IMR-90 (cell line): Measurements from ENCODE around the gene IGLON5. TPM values are rescaled to one million over a fixed set of nuclear protein-coding genes. Genes with fewer than 3 reads are reported as not detected.

Experiments used
- ATAC-seq: fragments of 200-7000 bp; cut with Tn5 transposase; 2 replicates; pipeline ENCODE4 v1.9.1; 2020; ENCODE audit warnings: low read depth, mild to moderate bottlenecking, moderate library complexity
- BruUV-seq: library from RNA; stranded (reverse); fragments of 400-500 nt; replicated peaks from 2 replicates; lab custom pipeline; 2021; lab: Mats Ljungman, UMichigan
- CTCF ChIA-PET: fragments of 300-600 bp; formaldehyde crosslinking; extraction: SDS; loops from one replicate; lab custom pipeline; 2021; ENCODE audit warnings: antibody characterized with exemption; lab: Yijun Ruan, JAX
- POLR2A ChIA-PET: fragments of 300-600 bp; sonication (Branson Sonifier 250); formaldehyde crosslinking; loops from one replicate; lab custom pipeline; 2022; ENCODE audit warnings: antibody characterized with exemption; ENCODE audit not compliant: unreplicated experiment; lab: Charles Lee
- DNase-seq: peaks from one replicate; pipeline ENCODE4 v3.0.0; 2013
- H2AFZ ChIP-seq: replicated peaks from 2 replicates; pipeline ENCODE3; 2013; ENCODE audit warnings: low read length, mild to moderate bottlenecking; ENCODE audit not compliant: poor library complexity
- H2AK5ac ChIP-seq: 2 replicates; pipeline ENCODE4 v1.6.1; 2013; ENCODE audit warnings: low read depth, low read length, inconsistent platforms
- H2AK9ac ChIP-seq: replicated peaks from 2 replicates; pipeline ENCODE3; 2013; ENCODE audit warnings: mild to moderate bottlenecking, low read depth, low read length, moderate library complexity; ENCODE audit not compliant: poor library complexity
- H2BK120ac ChIP-seq: 2 replicates; pipeline ENCODE4 v1.6.1; 2013; ENCODE audit warnings: low read depth, low read length, inconsistent platforms
- H2BK15ac ChIP-seq: 3 replicates; pipeline ENCODE4 v1.6.1; 2013; ENCODE audit warnings: low read depth, low read length, inconsistent platforms
- H2BK20ac ChIP-seq: 2 replicates; pipeline ENCODE4 v1.6.1; 2013; ENCODE audit warnings: low read depth, mild to moderate bottlenecking, inconsistent platforms, low read length, moderate library complexity
- H2BK5ac ChIP-seq: 2 replicates; pipeline ENCODE4 v1.6.1; 2013; ENCODE audit warnings: mild to moderate bottlenecking, low read depth, low read length, inconsistent platforms; ENCODE audit not compliant: poor library complexity, severe bottlenecking
- H3K14ac ChIP-seq: replicated peaks from 2 replicates; pipeline ENCODE4 v1.6.1; 2013; ENCODE audit warnings: low read depth, low read length, inconsistent platforms
- H3K18ac ChIP-seq: 2 replicates; pipeline ENCODE4 v1.6.1; 2013; ENCODE audit warnings: low read depth, low read length, control low read depth
- H3K23ac ChIP-seq: 2 replicates; pipeline ENCODE4 v1.6.1; 2013; ENCODE audit warnings: low read depth, low read length, inconsistent platforms
- H3K27ac ChIP-seq: 2 replicates; pipeline ENCODE4 v1.5.1; 2013; ENCODE audit warnings: mild to moderate bottlenecking, control low read depth, low read length; ENCODE audit not compliant: insufficient read depth
- H3K27me3 ChIP-seq: 2 replicates; pipeline ENCODE4 v1.6.1; 2013; ENCODE audit warnings: low read length; ENCODE audit not compliant: control insufficient read depth, insufficient read depth
- H3K36me3 ChIP-seq: 2 replicates; pipeline ENCODE4 v1.6.1; 2013; ENCODE audit warnings: low read length, mixed read lengths; ENCODE audit not compliant: control insufficient read depth, insufficient read depth
- H3K4ac ChIP-seq: 2 replicates; pipeline ENCODE4 v1.6.1; 2013; ENCODE audit warnings: low read depth, low read length, inconsistent platforms
- H3K4me1 ChIP-seq: 2 replicates; pipeline ENCODE4 v1.6.1; 2013; ENCODE audit warnings: low read length, mixed read lengths; ENCODE audit not compliant: control insufficient read depth, insufficient read depth
- H3K4me2 ChIP-seq: 2 replicates; pipeline ENCODE4 v1.6.1; 2013; ENCODE audit warnings: low read depth, mild to moderate bottlenecking, control low read depth, low read length, moderate library complexity
- H3K4me3 ChIP-seq: 2 replicates; pipeline ENCODE4 v1.5.1; 2013; ENCODE audit warnings: low read depth, mild to moderate bottlenecking, control low read depth, low read length, moderate library complexity; ENCODE audit not compliant: insufficient read depth
- H3K56ac ChIP-seq: 2 replicates; pipeline ENCODE4 v1.6.1; 2013; ENCODE audit warnings: low read length, inconsistent platforms; ENCODE audit not compliant: insufficient read depth; ENCODE audit errors: extremely low read depth
- H3K79me1 ChIP-seq, 2 experiments: 2 replicates each; pipeline ENCODE4 v1.6.1; 2013; ENCODE audit warnings: low read length in 2 of 2, inconsistent platforms in 1 of 2, low read depth in 1 of 2
- H3K9ac ChIP-seq: 2 replicates; pipeline ENCODE4 v1.6.1; 2013; ENCODE audit warnings: low read depth, low read length, control low read depth
- H3K9me1 ChIP-seq: 2 replicates; pipeline ENCODE4 v1.6.1; 2013; ENCODE audit warnings: low read length, inconsistent platforms; ENCODE audit not compliant: insufficient read depth
- H3K9me3 ChIP-seq: 2 replicates; pipeline ENCODE4 v1.6.1; 2013; ENCODE audit warnings: low read length; ENCODE audit not compliant: control insufficient read depth, insufficient read depth
- H4K20me1 ChIP-seq: 2 replicates; pipeline ENCODE4 v1.6.1; 2013; ENCODE audit warnings: low read length, inconsistent platforms; ENCODE audit not compliant: insufficient read depth
- H4K5ac ChIP-seq: 2 replicates; pipeline ENCODE4 v1.6.1; 2013; ENCODE audit warnings: mild to moderate bottlenecking, low read depth, low read length, control low read depth
- H4K8ac ChIP-seq, 2 experiments: 2 replicates each; pipeline ENCODE4 v1.6.1; 2013; ENCODE audit warnings: low read depth in 2 of 2, low read length in 2 of 2, control low read depth in 1 of 2, inconsistent platforms in 1 of 2
- H4K91ac ChIP-seq: 2 replicates; pipeline ENCODE4 v1.6.1; 2013; ENCODE audit warnings: low read depth, low read length, inconsistent platforms; ENCODE audit not compliant: insufficient read depth
- CEBPB ChIP-seq: IDR thresholded peaks from 2 replicates; pipeline ENCODE4 v1.6.1; 2012; ENCODE audit warnings: low read depth, low read length, improper control_type of control experiment
- RAD21 ChIP-seq: IDR thresholded peaks from 2 replicates; pipeline ENCODE4 v1.6.1; 2012; ENCODE audit warnings: low read length, improper control_type of control experiment
- WGBS, 2 experiments: methylation state at CpG; one replicate each; pipeline versions ENCODE4 v1.1.5 to v1.1.7; 2013; ENCODE audit warnings: missing lambda C conversion rate in 2 of 2; ENCODE audit not compliant: insufficient read length in 1 of 2; ENCODE audit errors: extremely low coverage in 2 of 2; 5-methylcytosine and 5-hydroxymethylcytosine counted together
- dilution Hi-C: fragments of 300-500 bp; cut with HindIII; formaldehyde crosslinking; loops from one replicate; pipeline ENCODE4 v1.14.3; 2018; ENCODE audit warnings: low sequenced_read_pairs; ENCODE audit not compliant: unreplicated experiment
- in situ Hi-C: fragments of 300-500 bp; cut with MboI; formaldehyde crosslinking; loops from 3 replicates; pipeline ENCODE4 v1.14.3; 2019; ENCODE audit warnings: low sequenced_read_pairs, inconsistent platforms, mixed read lengths
- intact Hi-C: fragments of 100-400 bp; cut with micrococcal nuclease; formaldehyde crosslinking; loops from 2 replicates; pipeline ENCODE4 v1.10.0; 2022
- polyA plus RNA-seq, 3 experiments: library from polyadenylated mRNA; depleted of rRNA; stranded (reverse); fragments of >200 nt; gene quantifications; 2 replicates each; pipeline ENCODE4 v1.2.3, GENCODE V29; 2012; ENCODE audit warnings: low replicate concordance in 1 of 3
- total RNA-seq: library from RNA; depleted of rRNA; stranded (reverse); fragments of >200 nt; gene quantifications from 2 replicates; pipeline ENCODE4 v1.2.3, GENCODE V29; 2012
- TF ChIP-seq, protein P1 (sequence below): conservative IDR thresholded peaks from 2 replicates; pipeline ENCODE4 v1.5.1; 2012; ENCODE audit warnings: mild to moderate bottlenecking, low read depth, low read length, improper control_type of control experiment
- TF ChIP-seq, protein P2 (sequence below): fragments of 150-350 bp; IDR thresholded peaks from 2 replicates; pipeline ENCODE4 v1.6.1; 2016; ENCODE audit warnings: low read depth, mild to moderate bottlenecking, low read length, moderate library complexity, borderline replicate concordance

IGLON5 gene
- total and polyA plus RNA-seq, 2 of the 4 experiments (the other 2 are of a cell fraction) = not detected

DNA sequence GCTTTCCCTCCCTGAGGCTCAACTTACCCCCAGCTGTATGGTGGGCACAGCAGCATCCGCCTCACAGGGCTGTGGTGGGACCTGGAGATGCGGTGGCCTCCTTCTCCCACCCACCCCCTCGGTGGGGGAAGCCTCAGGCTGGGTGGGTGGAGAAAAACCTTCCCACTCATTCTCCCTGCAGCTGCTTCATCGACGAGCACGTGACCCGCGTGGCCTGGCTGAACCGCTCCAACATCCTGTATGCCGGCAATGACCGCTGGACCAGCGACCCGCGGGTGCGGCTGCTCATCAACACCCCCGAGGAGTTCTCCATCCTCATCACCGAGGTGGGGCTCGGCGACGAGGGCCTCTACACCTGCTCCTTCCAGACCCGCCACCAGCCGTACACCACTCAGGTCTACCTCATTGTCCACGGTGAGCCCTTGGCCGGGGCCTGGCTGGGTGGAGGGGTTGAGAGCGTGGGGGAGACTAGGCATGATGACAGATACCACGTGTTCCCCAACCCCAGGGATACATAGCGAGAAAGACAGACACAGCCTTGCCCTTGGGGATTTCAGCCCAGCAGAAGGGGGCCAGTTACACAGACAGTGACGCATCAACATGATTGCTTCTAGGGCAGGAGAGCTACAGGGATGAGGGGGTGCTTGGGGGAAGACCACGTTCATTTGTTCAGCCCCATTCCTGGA, 12.2 kb downstream of the IGLON5 start:
- Histone ChIP-seq H3K4ac (no peak overlapping the region), H3K4me1 (no peaks in the 10 kb centered on the region), H3K79me1 (no peaks in the 10 kb centered on the region), H2AK5ac (no peak overlapping the region), H3K9me1 (no peaks in the 10 kb centered on the region), H3K14ac (no peak overlapping the region), H3K9me3 (no peaks in the 10 kb centered on the region), H3K36me3 (no peaks in the 10 kb centered on the region), H2BK20ac (no peak overlapping the region), H3K23ac (no peak overlapping the region), H4K5ac (no peak overlapping the region), H3K9ac (no peak overlapping the region), H3K56ac (no peak overlapping the region), H2AFZ (no peak overlapping the region), H4K91ac (no peak overlapping the region), H2AK9ac (no peak overlapping the region), H3K4me3 (no peak overlapping the region), H3K18ac (no peak overlapping the region), H2BK5ac (no peak overlapping the region), H3K4me2 (no peak overlapping the region), H2BK120ac (no peak overlapping the region), H3K27me3 (peaks cover 4% of the 10 kb centered on the region; the same call in 1 of the 2 replicates), H4K20me1 (no peaks in the 10 kb centered on the region), H4K8ac (no peak overlapping the region), H2BK15ac (no peak overlapping the region), H3K27ac (no peak overlapping the region)
- intact Hi-C loops (no loop called here), dilution Hi-C loops (no loop called here), in situ Hi-C loops (no loop called here)
- ChIA-PET POLR2A (no interaction called here), CTCF (no interaction called here)
- ATAC-seq = no peak
- no CpG with 5 or more reads among the region's 29 CpGs for WGBS, 2 experiments
- BruUV-seq = no TSS peak
- TF ChIP-seq RAD21 (no peak), CEBPB (no peak)
- TF ChIP-seq, protein P1, sequence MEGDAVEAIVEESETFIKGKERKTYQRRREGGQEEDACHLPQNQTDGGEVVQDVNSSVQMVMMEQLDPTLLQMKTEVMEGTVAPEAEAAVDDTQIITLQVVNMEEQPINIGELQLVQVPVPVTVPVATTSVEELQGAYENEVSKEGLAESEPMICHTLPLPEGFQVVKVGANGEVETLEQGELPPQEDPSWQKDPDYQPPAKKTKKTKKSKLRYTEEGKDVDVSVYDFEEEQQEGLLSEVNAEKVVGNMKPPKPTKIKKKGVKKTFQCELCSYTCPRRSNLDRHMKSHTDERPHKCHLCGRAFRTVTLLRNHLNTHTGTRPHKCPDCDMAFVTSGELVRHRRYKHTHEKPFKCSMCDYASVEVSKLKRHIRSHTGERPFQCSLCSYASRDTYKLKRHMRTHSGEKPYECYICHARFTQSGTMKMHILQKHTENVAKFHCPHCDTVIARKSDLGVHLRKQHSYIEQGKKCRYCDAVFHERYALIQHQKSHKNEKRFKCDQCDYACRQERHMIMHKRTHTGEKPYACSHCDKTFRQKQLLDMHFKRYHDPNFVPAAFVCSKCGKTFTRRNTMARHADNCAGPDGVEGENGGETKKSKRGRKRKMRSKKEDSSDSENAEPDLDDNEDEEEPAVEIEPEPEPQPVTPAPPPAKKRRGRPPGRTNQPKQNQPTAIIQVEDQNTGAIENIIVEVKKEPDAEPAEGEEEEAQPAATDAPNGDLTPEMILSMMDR = no peak
- TF ChIP-seq, protein P2, sequence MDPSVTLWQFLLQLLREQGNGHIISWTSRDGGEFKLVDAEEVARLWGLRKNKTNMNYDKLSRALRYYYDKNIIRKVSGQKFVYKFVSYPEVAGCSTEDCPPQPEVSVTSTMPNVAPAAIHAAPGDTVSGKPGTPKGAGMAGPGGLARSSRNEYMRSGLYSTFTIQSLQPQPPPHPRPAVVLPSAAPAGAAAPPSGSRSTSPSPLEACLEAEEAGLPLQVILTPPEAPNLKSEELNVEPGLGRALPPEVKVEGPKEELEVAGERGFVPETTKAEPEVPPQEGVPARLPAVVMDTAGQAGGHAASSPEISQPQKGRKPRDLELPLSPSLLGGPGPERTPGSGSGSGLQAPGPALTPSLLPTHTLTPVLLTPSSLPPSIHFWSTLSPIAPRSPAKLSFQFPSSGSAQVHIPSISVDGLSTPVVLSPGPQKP = no peak
- no peak for DNase-seq
